HG02870 (cell line): ENCODE data around the gene ITGAX.

Experiments used
- ATAC-seq: cut with Tn5 transposase; IDR thresholded peaks from one replicate; pipeline ENCODE4 v1.9.1; 2021; ENCODE audit warnings: mild to moderate bottlenecking, moderate library complexity; ENCODE audit not compliant: unreplicated experiment

ITGAX gene

GRCh38 chr16:31430380-31431052 lies 75.5 kb downstream of the ITGAX start:
- ATAC-seq, result no peak
